ENCODE results near the gene CSMD2.

CSMD2 gene

GRCh38 chr1:33943978-33944377 lies 221.1 kb downstream of the CSMD2 start:
- H3K9me3 Mint-ChIP-seq: peaks cover under 1% of the 10 kb centered on the region
- no peak overlapping the region for H3K4me3 Mint-ChIP-seq
- DNase-seq (ENCODE audit: low spot score in 2 of 2): no peak
- no peaks in the 10 kb centered on the region for H3K4me1 Mint-ChIP-seq
- H3K27me3 Mint-ChIP-seq: no peaks in the 10 kb centered on the region
- peaks cover 2% of the 10 kb centered on the region for H3K36me3 Mint-ChIP-seq (ENCODE audit: insufficient read depth)
- no peak overlapping the region for H3K27ac Mint-ChIP-seq (ENCODE audit: low read depth)
- no peak for ATAC-seq (replicated peaks; ENCODE audit: extremely low read depth, poor library complexity, severe bottlenecking)

- Mint-ChIP-seq H3K9me3 (peaks cover 5% of the 10 kb centered on the region), H3K36me3 (ENCODE audit: insufficient read depth) (no peaks in the 10 kb centered on the region), H3K27ac (ENCODE audit: low read depth) (no peak overlapping the region), H3K4me1 (no peaks in the 10 kb centered on the region), H3K27me3 (peaks cover 53% of the 10 kb centered on the region), H3K4me3 (no peak overlapping the region)
- no peak for ATAC-seq (replicated peaks; ENCODE audit: extremely low read depth, poor library complexity, severe bottlenecking)
- DNase-seq (ENCODE audit: low spot score in 2 of 2): no peak
These were observed 232.2 kb downstream of the CSMD2 start for GRCh38 chr1:33932871-33933270.

- DNase-seq (ENCODE audit: low spot score in 2 of 2): no peak
- no peak overlapping the region for H3K27ac Mint-ChIP-seq (ENCODE audit: low read depth)
- no peak for ATAC-seq (replicated peaks; ENCODE audit: extremely low read depth, poor library complexity, severe bottlenecking)
These were observed 233.9 kb downstream of the CSMD2 start for GRCh38 chr1:33931111-33931475.

GRCh38 chr1:33930346-33931110 lies 234.5 kb downstream of the CSMD2 start:
- peaks cover 53% of the 10 kb centered on the region for H3K27me3 Mint-ChIP-seq
- DNase-seq (ENCODE audit: low spot score in 2 of 2): no peak
- H3K4me1 Mint-ChIP-seq: no peaks in the 10 kb centered on the region
- no peaks in the 10 kb centered on the region for H3K9me3 Mint-ChIP-seq
- ATAC-seq (replicated peaks; ENCODE audit: extremely low read depth, poor library complexity, severe bottlenecking): no peak
- no peaks in the 10 kb centered on the region for H3K36me3 Mint-ChIP-seq (ENCODE audit: insufficient read depth)
- H3K4me3 Mint-ChIP-seq: no peak overlapping the region
- H3K27ac Mint-ChIP-seq (ENCODE audit: low read depth): no peak overlapping the region

More at GRCh38 chr1:33931111-33931475, 233.9 kb downstream of the CSMD2 start:
- no peaks in the 10 kb centered on the region for H3K36me3 Mint-ChIP-seq (ENCODE audit: insufficient read depth)
- no peaks in the 10 kb centered on the region for H3K4me1 Mint-ChIP-seq
- H3K27me3 Mint-ChIP-seq: peaks cover 53% of the 10 kb centered on the region
- H3K4me3 Mint-ChIP-seq: no peak overlapping the region
- H3K9me3 Mint-ChIP-seq: no peaks in the 10 kb centered on the region

GRCh38 chr1:33928251-33928650 lies 236.8 kb downstream of the CSMD2 start:
- no peak for DNase-seq (ENCODE audit: low spot score in 2 of 2)
- Mint-ChIP-seq H3K27ac (ENCODE audit: low read depth) (no peak overlapping the region), H3K4me1 (no peaks in the 10 kb centered on the region), H3K36me3 (ENCODE audit: insufficient read depth) (no peaks in the 10 kb centered on the region), H3K9me3 (no peaks in the 10 kb centered on the region), H3K4me3 (no peak overlapping the region), H3K27me3 (peaks cover 46% of the 10 kb centered on the region)
- no peak for ATAC-seq (replicated peaks; ENCODE audit: extremely low read depth, poor library complexity, severe bottlenecking)

- Mint-ChIP-seq H3K36me3 (ENCODE audit: insufficient read depth) (no peaks in the 10 kb centered on the region), H3K27me3 (peaks cover 41% of the 10 kb centered on the region), H3K9me3 (no peaks in the 10 kb centered on the region), H3K4me1 (no peaks in the 10 kb centered on the region), H3K27ac (ENCODE audit: low read depth) (no peak overlapping the region), H3K4me3 (no peak overlapping the region)
- no peak for ATAC-seq (replicated peaks; ENCODE audit: extremely low read depth, poor library complexity, severe bottlenecking)
- no peak for DNase-seq (ENCODE audit: low spot score in 2 of 2)
These were observed 237.3 kb downstream of the CSMD2 start for GRCh38 chr1:33927721-33928120.

GRCh38 chr1:33925586-33925985 lies 239.4 kb downstream of the CSMD2 start:
- ATAC-seq (replicated peaks; ENCODE audit: extremely low read depth, poor library complexity, severe bottlenecking) (no peak), DNase-seq (ENCODE audit: low spot score in 2 of 2) (no peak)
- H3K27ac Mint-ChIP-seq (ENCODE audit: low read depth): no peak overlapping the region
- no peaks in the 10 kb centered on the region for H3K9me3 Mint-ChIP-seq
- no peaks in the 10 kb centered on the region for H3K4me1 Mint-ChIP-seq
- no peaks in the 10 kb centered on the region for H3K36me3 Mint-ChIP-seq (ENCODE audit: insufficient read depth)
- H3K4me3 Mint-ChIP-seq: no peak overlapping the region
- peaks cover 19% of the 10 kb centered on the region for H3K27me3 Mint-ChIP-seq

GRCh38 chr1:33921281-33921680 lies 243.7 kb downstream of the CSMD2 start:
- no peak for ATAC-seq (replicated peaks; ENCODE audit: extremely low read depth, poor library complexity, severe bottlenecking)
- no peaks in the 10 kb centered on the region for H3K4me1 Mint-ChIP-seq
- H3K9me3 Mint-ChIP-seq: no peaks in the 10 kb centered on the region
- peaks cover 10% of the 10 kb centered on the region for H3K27me3 Mint-ChIP-seq
- no peak overlapping the region for H3K4me3 Mint-ChIP-seq
- no peaks in the 10 kb centered on the region for H3K36me3 Mint-ChIP-seq (ENCODE audit: insufficient read depth)
- DNase-seq (ENCODE audit: low spot score in 2 of 2): no peak
- no peak overlapping the region for H3K27ac Mint-ChIP-seq (ENCODE audit: low read depth)

GRCh38 chr1:33918368-33918767 lies 246.7 kb downstream of the CSMD2 start:
- no peaks in the 10 kb centered on the region for H3K9me3 Mint-ChIP-seq
- DNase-seq (ENCODE audit: low spot score in 2 of 2): no peak
- no peaks in the 10 kb centered on the region for H3K4me1 Mint-ChIP-seq
- peaks cover 28% of the 10 kb centered on the region for H3K27me3 Mint-ChIP-seq
- ATAC-seq (replicated peaks; ENCODE audit: extremely low read depth, poor library complexity, severe bottlenecking): no peak
- H3K36me3 Mint-ChIP-seq (ENCODE audit: insufficient read depth): no peaks in the 10 kb centered on the region
- no peak overlapping the region for H3K4me3 Mint-ChIP-seq
- no peak overlapping the region for H3K27ac Mint-ChIP-seq (ENCODE audit: low read depth)

- Mint-ChIP-seq H3K9me3 (no peaks in the 10 kb centered on the region), H3K27ac (ENCODE audit: low read depth) (no peak overlapping the region), H3K4me3 (no peak overlapping the region), H3K4me1 (no peaks in the 10 kb centered on the region), H3K36me3 (ENCODE audit: insufficient read depth) (no peaks in the 10 kb centered on the region), H3K27me3 (peaks cover 42% of the 10 kb centered on the region)
- DNase-seq (ENCODE audit: low spot score in 2 of 2): no peak
- ATAC-seq (replicated peaks; ENCODE audit: extremely low read depth, poor library complexity, severe bottlenecking): no peak
These were observed 248.2 kb downstream of the CSMD2 start for GRCh38 chr1:33916786-33917185.

- H3K27me3 Mint-ChIP-seq: peaks cover 52% of the 10 kb centered on the region
- H3K9me3 Mint-ChIP-seq: no peaks in the 10 kb centered on the region
- H3K4me3 Mint-ChIP-seq: no peak overlapping the region
- DNase-seq (ENCODE audit: low spot score in 2 of 2) (no peak), ATAC-seq (replicated peaks; ENCODE audit: extremely low read depth, poor library complexity, severe bottlenecking) (no peak)
- no peaks in the 10 kb centered on the region for H3K36me3 Mint-ChIP-seq (ENCODE audit: insufficient read depth)
- H3K4me1 Mint-ChIP-seq: no peaks in the 10 kb centered on the region
- no peak overlapping the region for H3K27ac Mint-ChIP-seq (ENCODE audit: low read depth)
These were observed 250.5 kb downstream of the CSMD2 start for GRCh38 chr1:33914531-33914930.

- no peaks in the 10 kb centered on the region for H3K36me3 Mint-ChIP-seq (ENCODE audit: insufficient read depth)
- ATAC-seq (replicated peaks; ENCODE audit: extremely low read depth, poor library complexity, severe bottlenecking): no peak
These were observed 256.6 kb downstream of the CSMD2 start for GRCh38 chr1:33908324-33908956.

GRCh38 chr1:33906156-33906555 lies 258.9 kb downstream of the CSMD2 start:
- Mint-ChIP-seq H3K9me3 (no peaks in the 10 kb centered on the region), H3K4me3 (no peak overlapping the region), H3K36me3 (ENCODE audit: insufficient read depth) (no peaks in the 10 kb centered on the region), H3K27ac (ENCODE audit: low read depth) (no peak overlapping the region), H3K4me1 (no peaks in the 10 kb centered on the region), H3K27me3 (peaks cover 54% of the 10 kb centered on the region)
- DNase-seq (ENCODE audit: low spot score in 2 of 2): no peak
- ATAC-seq (replicated peaks; ENCODE audit: extremely low read depth, poor library complexity, severe bottlenecking): no peak

More at GRCh38 chr1:33908324-33908956, 256.6 kb downstream of the CSMD2 start:
- Mint-ChIP-seq H3K9me3 (no peaks in the 10 kb centered on the region), H3K4me1 (no peaks in the 10 kb centered on the region), H3K27me3 (peaks cover 58% of the 10 kb centered on the region), H3K4me3 (no peak overlapping the region), H3K27ac (ENCODE audit: low read depth) (no peak overlapping the region)
- DNase-seq (ENCODE audit: low spot score in 2 of 2): no peak
